Inflammatory macrophage treated with lipopolysaccharide for 4 hours (primary cell): ENCODE results near the gene MRAP2.
"Not testable (repeated sequence)": the region's sequence is repeated elsewhere in the genome, so short reads cannot be mapped to it uniquely, and the experiment has no call there.

Source experiments
- DNase-seq: peaks from one replicate; pipeline ENCODE4 v3.0.0-alpha.2; 2020

Gene MRAP2

GRCh38 chr6:84033523-84034451 is at the start of gene MRAP2:
MRAP2 (plus strand) TSS chr6:84033772; CDS start chr6:84055319, 21,547 bp downstream.
- DNase-seq: no peak

GRCh38 chr6:83984411-83984810 is 49.2 kb upstream of the MRAP2 start:
- no peak for DNase-seq

- DNase-seq: no peak
Measured at GRCh38 chr6:83985308-83985713, 48.3 kb upstream of the MRAP2 start.

- DNase-seq: no peak
Measured at GRCh38 chr6:83985715-83986114, 47.9 kb upstream of the MRAP2 start.

GRCh38 chr6:83998021-83998584 is 35.5 kb upstream of the MRAP2 start:
- no peak for DNase-seq

- DNase-seq: no peak
Measured at GRCh38 chr6:84001119-84001518, 32.5 kb upstream of the MRAP2 start.

GRCh38 chr6:84002226-84002625 is 31.3 kb upstream of the MRAP2 start:
- DNase-seq: no peak

GRCh38 chr6:84003131-84003530 is 30.4 kb upstream of the MRAP2 start:
- no peak for DNase-seq

GRCh38 chr6:84003654-84004053 is 29.9 kb upstream of the MRAP2 start:
- DNase-seq: no peak

GRCh38 chr6:84007871-84008270 is 25.7 kb upstream of the MRAP2 start:
- no peak for DNase-seq

- no peak for DNase-seq
Measured at GRCh38 chr6:84013354-84013753, 20.2 kb upstream of the MRAP2 start.

GRCh38 chr6:84013931-84014330 is 19.6 kb upstream of the MRAP2 start:
- DNase-seq: no peak

GRCh38 chr6:84016029-84016428 is 17.5 kb upstream of the MRAP2 start:
- no peak for DNase-seq

- no peak for DNase-seq
Measured at GRCh38 chr6:84017709-84018452, 15.7 kb upstream of the MRAP2 start.

- no peak for DNase-seq
Measured at GRCh38 chr6:84018453-84019061, 15.0 kb upstream of the MRAP2 start.

GRCh38 chr6:84019141-84019841 is 14.3 kb upstream of the MRAP2 start:
- no peak for DNase-seq

GRCh38 chr6:84019842-84020211 is 13.7 kb upstream of the MRAP2 start:
- no peak for DNase-seq

GRCh38 chr6:84021625-84022024 is 11.9 kb upstream of the MRAP2 start:
- no peak for DNase-seq

GRCh38 chr6:84026721-84027164 is 6.8 kb upstream of the MRAP2 start:
- DNase-seq: no peak

GRCh38 chr6:84027340-84028181 is 6.0 kb upstream of the MRAP2 start:
- no peak for DNase-seq

GRCh38 chr6:84028350-84028749 is 5.2 kb upstream of the MRAP2 start:
- no peak for DNase-seq

GRCh38 chr6:84032000-84032399 is 1.6 kb upstream of the MRAP2 start:
- not testable (repeated sequence) for DNase-seq
